OCI-LY1 (cell line): ENCODE data around the gene MCTP1.

Experiments used
- H2AFZ ChIP-seq: fragments of 200-600 bp; sonication (generic), shearing (Covaris generic); 2 replicates; pipeline ENCODE4 v1.6.0; 2014; ENCODE audit warnings: antibody characterized with exemption, mild to moderate bottlenecking, low read length
- H3F3A ChIP-seq: fragments of 200-600 bp; sonication (generic), shearing (Covaris generic); 2 replicates; pipeline ENCODE4 v1.6.0; 2014; ENCODE audit warnings: mild to moderate bottlenecking, antibody characterized with exemption, low read length, moderate library complexity; ENCODE audit not compliant: insufficient read depth
- H3K27ac ChIP-seq: fragments of 200-600 bp; sonication (generic); 2 replicates; pipeline ENCODE4 v1.5.1; 2014; ENCODE audit warnings: low read length, mixed run types, mild to moderate bottlenecking, low read depth; ENCODE audit not compliant: poor library complexity, severe bottlenecking
- H3K27me3 ChIP-seq: fragments of 200-600 bp; sonication (generic); 2 replicates; pipeline ENCODE4 v1.6.0; 2014; ENCODE audit warnings: antibody characterized with exemption, mild to moderate bottlenecking, low read length, moderate library complexity; ENCODE audit not compliant: insufficient read depth
- H3K36me3 ChIP-seq: fragments of 200-600 bp; sonication (generic); 2 replicates; pipeline ENCODE4 v1.6.1; 2014; ENCODE audit warnings: mild to moderate bottlenecking, antibody characterized with exemption, low read length, moderate library complexity, mixed read lengths; ENCODE audit not compliant: insufficient read depth
- H3K4me1 ChIP-seq: fragments of 200-600 bp; sonication (generic); 2 replicates; pipeline ENCODE4 v1.5.1; 2014; ENCODE audit warnings: mild to moderate bottlenecking, low read length, moderate library complexity; ENCODE audit not compliant: insufficient read depth, severe bottlenecking
- H3K4me2 ChIP-seq: fragments of 200-600 bp; sonication (generic), shearing (Covaris generic); 2 replicates; pipeline ENCODE4 v1.6.1; 2014; ENCODE audit warnings: low read length
- H3K4me3 ChIP-seq: fragments of 200-600 bp; sonication (generic); 2 replicates; pipeline ENCODE4 v1.5.1; 2014; ENCODE audit warnings: low read length, low read depth, mild to moderate bottlenecking, mixed read lengths; ENCODE audit not compliant: poor library complexity, severe bottlenecking
- H3K79me2 ChIP-seq: fragments of 200-600 bp; shearing (Covaris generic); 2 replicates; pipeline ENCODE4 v1.6.1; 2016; ENCODE audit warnings: mixed run types, low read length, mixed read lengths; ENCODE audit not compliant: insufficient read depth
- H3K9ac ChIP-seq: fragments of 200-600 bp; sonication (generic), shearing (Covaris generic); 2 replicates; pipeline ENCODE4 v1.6.1; 2014; ENCODE audit warnings: mild to moderate bottlenecking, low read length, mixed read lengths
- H3K9me2 ChIP-seq: fragments of 200-600 bp; sonication (generic), shearing (Covaris generic); 2 replicates; pipeline ENCODE4 v1.6.1; 2014; ENCODE audit warnings: low read depth, mild to moderate bottlenecking, low read length, mixed read lengths
- H3K9me3 ChIP-seq: fragments of 200-600 bp; shearing (Covaris generic); 2 replicates; pipeline ENCODE4 v1.6.1; 2014; ENCODE audit warnings: low read length, mixed read lengths
- H4K20me1 ChIP-seq: fragments of 200-600 bp; sonication (generic), shearing (Covaris generic); 2 replicates; pipeline ENCODE4 v1.6.0; 2016; ENCODE audit warnings: mild to moderate bottlenecking, low read length; ENCODE audit not compliant: insufficient read depth
- EZH2 ChIP-seq: fragments of 200-600 bp; sonication (generic), shearing (Covaris generic); IDR thresholded peaks from 2 replicates; pipeline ENCODE4 v1.8.0; 2017; ENCODE audit warnings: borderline replicate concordance, mixed run types, mild to moderate bottlenecking, antibody characterized with exemption, low read length, moderate library complexity, mixed read lengths
- TF ChIP-seq, protein P1 (sequence below): fragments of 200-600 bp; sonication (generic), shearing (Covaris generic); IDR thresholded peaks from 2 replicates; pipeline ENCODE4 v1.5.1; 2017; ENCODE audit warnings: mild to moderate bottlenecking, antibody characterized with exemption, low read length, moderate library complexity, mixed read lengths

Gene MCTP1

DNA sequence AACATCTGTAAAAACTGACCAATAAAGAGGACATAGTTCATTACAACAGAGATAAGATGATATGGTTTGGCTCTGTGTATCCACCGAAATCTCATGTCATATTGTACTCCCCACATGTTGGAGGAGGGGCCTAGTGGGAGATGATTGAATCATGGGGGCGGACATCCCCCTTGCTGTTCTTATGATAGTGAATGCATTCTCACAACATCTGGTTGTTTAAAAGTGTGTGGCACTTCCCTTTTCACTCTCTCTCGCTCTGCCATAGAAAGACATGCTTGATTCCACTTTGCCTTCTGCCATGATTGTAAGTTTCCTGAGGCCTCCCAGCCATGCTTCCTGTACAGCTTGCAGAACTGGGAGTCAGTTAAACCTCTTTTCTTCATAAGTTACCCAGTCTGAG, 373.6 kb downstream of the MCTP1 start:
- no peaks in the 10 kb centered on the region for H3K79me2 ChIP-seq
- no peaks in the 10 kb centered on the region for H4K20me1 ChIP-seq
- no peak overlapping the region for H2AFZ ChIP-seq
- H3K27me3 ChIP-seq: no peaks in the 10 kb centered on the region
- no peak overlapping the region for H3K4me2 ChIP-seq
- no peak overlapping the region for H3K27ac ChIP-seq
- TF ChIP-seq EZH2: no peak
- TF ChIP-seq, protein P1, sequence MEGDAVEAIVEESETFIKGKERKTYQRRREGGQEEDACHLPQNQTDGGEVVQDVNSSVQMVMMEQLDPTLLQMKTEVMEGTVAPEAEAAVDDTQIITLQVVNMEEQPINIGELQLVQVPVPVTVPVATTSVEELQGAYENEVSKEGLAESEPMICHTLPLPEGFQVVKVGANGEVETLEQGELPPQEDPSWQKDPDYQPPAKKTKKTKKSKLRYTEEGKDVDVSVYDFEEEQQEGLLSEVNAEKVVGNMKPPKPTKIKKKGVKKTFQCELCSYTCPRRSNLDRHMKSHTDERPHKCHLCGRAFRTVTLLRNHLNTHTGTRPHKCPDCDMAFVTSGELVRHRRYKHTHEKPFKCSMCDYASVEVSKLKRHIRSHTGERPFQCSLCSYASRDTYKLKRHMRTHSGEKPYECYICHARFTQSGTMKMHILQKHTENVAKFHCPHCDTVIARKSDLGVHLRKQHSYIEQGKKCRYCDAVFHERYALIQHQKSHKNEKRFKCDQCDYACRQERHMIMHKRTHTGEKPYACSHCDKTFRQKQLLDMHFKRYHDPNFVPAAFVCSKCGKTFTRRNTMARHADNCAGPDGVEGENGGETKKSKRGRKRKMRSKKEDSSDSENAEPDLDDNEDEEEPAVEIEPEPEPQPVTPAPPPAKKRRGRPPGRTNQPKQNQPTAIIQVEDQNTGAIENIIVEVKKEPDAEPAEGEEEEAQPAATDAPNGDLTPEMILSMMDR: no peak
- no peak overlapping the region for H3K9ac ChIP-seq
- H3K9me3 ChIP-seq: no peaks in the 10 kb centered on the region
- no peaks in the 10 kb centered on the region for H3K4me1 ChIP-seq
- no peaks in the 10 kb centered on the region for H3K9me2 ChIP-seq
- H3K36me3 ChIP-seq: no peaks in the 10 kb centered on the region
- peaks cover 5% of the 10 kb centered on the region; the same call in 1 of the 2 replicates for H3F3A ChIP-seq
- no peak overlapping the region for H3K4me3 ChIP-seq

DNA sequence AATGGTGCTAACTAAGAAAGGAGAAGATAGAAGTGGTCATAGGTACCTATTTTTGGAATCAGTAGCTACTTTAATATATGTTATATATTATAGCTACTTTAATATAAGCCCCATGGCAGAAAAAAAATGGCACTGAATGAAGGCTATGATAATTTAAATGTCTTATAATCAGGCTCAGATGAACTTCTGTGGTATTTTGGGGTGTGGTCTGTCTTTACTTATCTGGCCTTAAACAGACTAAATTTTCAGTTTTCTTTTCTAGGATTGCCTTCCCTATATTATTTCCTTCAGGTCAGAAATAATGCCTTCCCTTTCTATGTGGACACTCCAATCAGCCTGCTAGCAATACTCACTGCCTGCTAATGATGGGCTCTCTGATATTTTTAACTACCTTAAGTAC, 374.2 kb downstream of the MCTP1 start:
- H3K9me3 ChIP-seq: no peaks in the 10 kb centered on the region
- H4K20me1 ChIP-seq: no peaks in the 10 kb centered on the region
- no peak overlapping the region for H3K27ac ChIP-seq
- H3K79me2 ChIP-seq: no peaks in the 10 kb centered on the region
- peaks cover 5% of the 10 kb centered on the region; the same call in 1 of the 2 replicates for H3F3A ChIP-seq
- H3K4me3 ChIP-seq: no peak overlapping the region
- no peaks in the 10 kb centered on the region for H3K4me1 ChIP-seq
- no peaks in the 10 kb centered on the region for H3K36me3 ChIP-seq
- H3K9me2 ChIP-seq: no peaks in the 10 kb centered on the region
- H3K4me2 ChIP-seq: no peak overlapping the region
- no peaks in the 10 kb centered on the region for H3K27me3 ChIP-seq
- H2AFZ ChIP-seq: no peak overlapping the region
- TF ChIP-seq, protein P1: no peak
- TF ChIP-seq EZH2: no peak
- no peak overlapping the region for H3K9ac ChIP-seq

DNA sequence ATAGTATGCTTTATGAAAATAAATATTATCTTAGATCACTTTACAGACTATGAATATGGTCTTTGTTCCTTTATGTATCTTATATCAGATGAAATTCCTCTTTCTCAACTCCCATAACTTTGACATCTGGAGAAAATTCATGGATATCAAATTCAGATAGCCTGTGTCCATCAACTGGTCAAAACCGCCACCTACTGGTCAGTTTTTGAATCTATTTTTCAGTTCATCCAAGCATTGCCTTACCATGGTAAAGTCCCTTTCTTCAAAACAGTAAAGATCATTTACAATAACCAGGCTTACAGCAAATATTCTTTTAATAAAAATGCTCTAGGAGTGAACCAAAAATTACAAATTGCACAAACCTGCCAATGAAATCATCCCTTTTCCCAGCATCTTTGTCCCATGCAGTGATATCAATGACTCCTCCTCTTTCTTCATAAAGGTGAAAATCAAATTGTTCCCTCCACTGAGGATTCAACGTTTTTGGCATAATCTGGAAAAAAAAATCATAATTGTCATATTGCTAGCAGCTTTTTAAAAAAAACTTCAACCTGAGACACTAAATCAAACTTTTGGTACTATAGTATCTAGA, 375.9 kb downstream of the MCTP1 start:
- Histone ChIP-seq H3K27ac (no peak overlapping the region), H3K27me3 (no peaks in the 10 kb centered on the region), H3K4me1 (no peaks in the 10 kb centered on the region), H3K4me2 (no peak overlapping the region), H3K79me2 (no peaks in the 10 kb centered on the region), H3K9me2 (no peaks in the 10 kb centered on the region), H2AFZ (no peak overlapping the region), H4K20me1 (no peaks in the 10 kb centered on the region), H3K4me3 (no peak overlapping the region), H3K9ac (no peak overlapping the region), H3K9me3 (no peaks in the 10 kb centered on the region), H3K36me3 (no peaks in the 10 kb centered on the region), H3F3A (peaks cover 5% of the 10 kb centered on the region; the same call in 1 of the 2 replicates)
- TF ChIP-seq EZH2: no peak
- TF ChIP-seq, protein P1: peak; percentile 81
